ENCODE data around the gene OR10H2.
"Not testable (repeated sequence)": the region's sequence is repeated elsewhere in the genome, so short reads cannot be mapped to it uniquely, and the experiment has no call there.

The OR10H2 gene

GRCh38 chr19:15727724-15728123 lies at the start of gene OR10H2:
Gene OR10H2, plus strand, starts transcription at chr19:15728024. Its CDS starts 20 bp downstream, at chr19:15728044.
- TF ChIP-seq CTCF (IDR thresholded peaks at IDR 0.05; ENCODE audit: insufficient read depth, low read length, poor library complexity, severe bottlenecking), result no peak
- no peaks in the 10 kb centered on the region for H3K36me3 ChIP-seq (ENCODE audit: control insufficient read depth, insufficient read depth, low read length)
- no peak for DNase-seq (ENCODE audit: extremely low read depth, insufficient read length)
- H3K4me3 ChIP-seq (replicated peaks; ENCODE audit: low read depth, low read length), result no peak within 1 kb of the TSS
- no peaks in the 10 kb centered on the region for H3K27me3 ChIP-seq (replicated peaks; ENCODE audit: control insufficient read depth, insufficient read depth, low read length)

GRCh38 chr19:15679089-15679488 lies 48.7 kb upstream of the OR10H2 start:
- H3K4me3 ChIP-seq (replicated peaks; ENCODE audit: low read depth, low read length), result no peak overlapping the region
- no peaks in the 10 kb centered on the region for H3K27me3 ChIP-seq (replicated peaks; ENCODE audit: control insufficient read depth, insufficient read depth, low read length)
- no peak for DNase-seq (ENCODE audit: extremely low read depth, insufficient read length)
- no peak for TF ChIP-seq CTCF (IDR thresholded peaks at IDR 0.05; ENCODE audit: insufficient read depth, low read length, poor library complexity, severe bottlenecking)
- no peaks in the 10 kb centered on the region for H3K36me3 ChIP-seq (ENCODE audit: control insufficient read depth, insufficient read depth, low read length)

- H3K27me3 ChIP-seq (replicated peaks; ENCODE audit: control insufficient read depth, insufficient read depth, low read length); DNase-seq (ENCODE audit: extremely low read depth, insufficient read length); H3K4me3 ChIP-seq (replicated peaks; ENCODE audit: low read depth, low read length); H3K36me3 ChIP-seq (ENCODE audit: control insufficient read depth, insufficient read depth, low read length): not testable (repeated sequence)
Measured at GRCh38 chr19:15679865-15680264, 48.0 kb upstream of the OR10H2 start.

- no peak for TF ChIP-seq CTCF (IDR thresholded peaks at IDR 0.05; ENCODE audit: insufficient read depth, low read length, poor library complexity, severe bottlenecking)
Measured at GRCh38 chr19:15680478-15681322, 47.1 kb upstream of the OR10H2 start.

GRCh38 chr19:15683411-15683810 lies 44.4 kb upstream of the OR10H2 start:
- no peak for TF ChIP-seq CTCF (IDR thresholded peaks at IDR 0.05; ENCODE audit: insufficient read depth, low read length, poor library complexity, severe bottlenecking)
- Histone ChIP-seq H3K4me3 (replicated peaks; ENCODE audit: low read depth, low read length) (no peak overlapping the region), H3K27me3 (replicated peaks; ENCODE audit: control insufficient read depth, insufficient read depth, low read length) (no peaks in the 10 kb centered on the region; the same call in 1 of the 2 replicates), H3K36me3 (ENCODE audit: control insufficient read depth, insufficient read depth, low read length) (no peaks in the 10 kb centered on the region)
- DNase-seq (ENCODE audit: extremely low read depth, insufficient read length), result no peak

More at GRCh38 chr19:15680478-15681322, 47.1 kb upstream of the OR10H2 start:
- DNase-seq (ENCODE audit: extremely low read depth, insufficient read length), result no peak
- Histone ChIP-seq H3K4me3 (replicated peaks; ENCODE audit: low read depth, low read length) (no peak overlapping the region), H3K27me3 (replicated peaks; ENCODE audit: control insufficient read depth, insufficient read depth, low read length) (no peaks in the 10 kb centered on the region), H3K36me3 (ENCODE audit: control insufficient read depth, insufficient read depth, low read length) (no peaks in the 10 kb centered on the region)

GRCh38 chr19:15684828-15685227 lies 43.0 kb upstream of the OR10H2 start:
- no peak for DNase-seq (ENCODE audit: extremely low read depth, insufficient read length)
- Histone ChIP-seq H3K27me3 (replicated peaks; ENCODE audit: control insufficient read depth, insufficient read depth, low read length) (no peaks in the 10 kb centered on the region; the same call in 1 of the 2 replicates), H3K4me3 (replicated peaks; ENCODE audit: low read depth, low read length) (no peak overlapping the region), H3K36me3 (ENCODE audit: control insufficient read depth, insufficient read depth, low read length) (no peaks in the 10 kb centered on the region)
- no peak for TF ChIP-seq CTCF (IDR thresholded peaks at IDR 0.05; ENCODE audit: insufficient read depth, low read length, poor library complexity, severe bottlenecking)
